Uterus (tissue), 2 donors: ENCODE data around the gene PFKL.

Experiments used
- CTCF ChIP-seq, 4 experiments: fragments of 200-600 bp in 2 of 4; fragments of 450-650 bp in 2 of 4; sonication (generic) in 2 of 4; IDR thresholded peaks; one replicate each; pipeline ENCODE4 v1.5.1; 2016 to 2019; ENCODE audit warnings: antibody characterized with exemption in 4 of 4, mild to moderate bottlenecking in 2 of 4, moderate library complexity in 1 of 4
- POLR2A ChIP-seq, 2 donors: fragments of 450-650 bp; IDR thresholded peaks; one replicate each; pipeline ENCODE4 v1.6.1; 2016; ENCODE audit warnings: antibody characterized with exemption in 2 of 2, mild to moderate bottlenecking in 1 of 2, moderate library complexity in 1 of 2

DNA sequence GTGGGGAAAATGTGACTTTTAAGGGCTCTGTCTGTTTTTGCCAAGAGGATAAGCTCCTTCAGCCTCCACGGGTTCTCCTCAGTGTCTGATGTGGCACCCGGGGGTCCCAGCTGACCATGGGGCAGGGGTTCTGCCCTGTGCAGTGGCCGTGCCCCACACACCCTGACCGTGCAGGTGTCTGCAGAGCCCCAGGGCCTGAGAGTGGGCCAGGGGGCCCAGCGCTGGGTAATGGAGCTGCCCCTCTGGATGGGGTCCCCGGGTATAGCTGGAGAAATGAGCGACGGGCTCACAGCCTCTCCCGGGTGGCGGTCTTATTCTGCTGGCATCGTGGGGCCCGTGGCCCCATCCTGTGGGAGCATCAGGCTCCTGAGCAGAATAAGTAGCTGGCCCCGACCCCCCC lies 2.9 kb upstream of the PFKL start:
- no peak for TF ChIP-seq CTCF (IDR thresholded peaks at IDR 0.05)
- no peak for TF ChIP-seq POLR2A (IDR thresholded peaks at IDR 0.05)
